Choroid plexus epithelial cell (primary cell): ENCODE data around the gene DHFR.
"Not testable (repeated sequence)": the region's sequence is repeated elsewhere in the genome, so short reads cannot be mapped to it uniquely, and the experiment has no call there.

Source experiments
- DNase-seq: peaks from one replicate; pipeline ENCODE4 v3.0.0-alpha.2; 2010; ENCODE audit warnings: low read depth
- H3K4me3 ChIP-seq: 2 replicates; pipeline ENCODE4 v1.5.1; 2011; ENCODE audit warnings: low read depth, mild to moderate bottlenecking, control low read depth, low read length, moderate library complexity
- TF ChIP-seq, protein P1 (sequence below): conservative IDR thresholded peaks from 2 replicates; pipeline ENCODE4 v1.5.1; 2011; ENCODE audit warnings: low read depth, mild to moderate bottlenecking, control low read depth, inconsistent platforms, low read length, moderate library complexity

DHFR gene

DNA sequence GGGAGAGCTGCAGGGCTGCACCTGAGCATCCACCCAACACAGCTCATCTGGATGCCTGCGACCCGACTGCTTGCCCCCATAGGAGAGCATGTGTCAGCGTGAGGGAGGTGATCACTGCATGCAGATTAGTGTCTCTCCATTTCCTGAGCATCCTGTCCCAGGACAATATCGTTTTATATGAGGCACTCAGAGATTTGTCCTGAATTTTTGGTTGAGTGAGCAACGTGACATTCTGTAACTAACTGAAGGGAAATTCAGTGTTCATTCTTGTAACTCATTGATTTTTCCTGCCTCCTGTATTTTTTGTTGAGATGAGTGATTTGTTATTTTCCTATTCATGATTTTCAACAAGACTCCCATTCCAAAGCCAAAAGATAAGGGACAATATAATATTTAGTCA is 64.0 kb downstream of the DHFR start:
- DNase-seq, result no peak
- TF ChIP-seq, protein P1, sequence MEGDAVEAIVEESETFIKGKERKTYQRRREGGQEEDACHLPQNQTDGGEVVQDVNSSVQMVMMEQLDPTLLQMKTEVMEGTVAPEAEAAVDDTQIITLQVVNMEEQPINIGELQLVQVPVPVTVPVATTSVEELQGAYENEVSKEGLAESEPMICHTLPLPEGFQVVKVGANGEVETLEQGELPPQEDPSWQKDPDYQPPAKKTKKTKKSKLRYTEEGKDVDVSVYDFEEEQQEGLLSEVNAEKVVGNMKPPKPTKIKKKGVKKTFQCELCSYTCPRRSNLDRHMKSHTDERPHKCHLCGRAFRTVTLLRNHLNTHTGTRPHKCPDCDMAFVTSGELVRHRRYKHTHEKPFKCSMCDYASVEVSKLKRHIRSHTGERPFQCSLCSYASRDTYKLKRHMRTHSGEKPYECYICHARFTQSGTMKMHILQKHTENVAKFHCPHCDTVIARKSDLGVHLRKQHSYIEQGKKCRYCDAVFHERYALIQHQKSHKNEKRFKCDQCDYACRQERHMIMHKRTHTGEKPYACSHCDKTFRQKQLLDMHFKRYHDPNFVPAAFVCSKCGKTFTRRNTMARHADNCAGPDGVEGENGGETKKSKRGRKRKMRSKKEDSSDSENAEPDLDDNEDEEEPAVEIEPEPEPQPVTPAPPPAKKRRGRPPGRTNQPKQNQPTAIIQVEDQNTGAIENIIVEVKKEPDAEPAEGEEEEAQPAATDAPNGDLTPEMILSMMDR, result no peak
- no peak overlapping the region for H3K4me3 ChIP-seq

DNA sequence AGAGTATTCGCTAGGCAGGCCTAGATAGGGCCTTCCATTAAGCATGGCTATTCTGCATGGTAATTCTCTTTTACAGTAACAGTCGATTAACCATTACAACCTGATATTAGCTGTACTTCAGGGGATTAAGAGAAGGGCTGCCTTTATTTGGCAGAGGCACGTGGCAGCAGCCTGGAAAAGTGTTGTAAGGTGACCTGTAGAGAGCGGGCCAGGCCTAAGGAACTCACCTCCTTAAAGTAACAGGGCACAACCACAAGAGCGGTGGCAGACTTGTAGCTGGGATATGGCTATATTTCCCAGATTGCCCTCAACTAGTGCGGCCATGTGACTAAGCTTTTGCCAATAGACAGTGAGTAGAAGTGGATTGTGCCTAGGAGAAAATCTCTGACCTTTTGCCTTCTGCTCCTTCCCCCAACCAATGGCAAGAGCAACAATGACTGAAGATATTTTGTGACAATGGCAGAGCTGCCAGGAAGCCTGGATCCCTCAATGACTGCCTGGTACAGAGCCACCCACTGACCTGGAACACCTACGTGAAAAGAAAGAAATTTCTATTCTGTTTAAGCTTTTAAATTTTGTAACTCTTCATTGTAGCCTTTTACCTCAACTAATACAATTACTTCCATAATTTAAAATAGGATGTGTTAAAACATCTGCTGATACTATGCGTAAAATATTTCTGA is 65.8 kb downstream of the DHFR start:
- no peak for DNase-seq
- TF ChIP-seq, protein P1, result no peak
- no peak overlapping the region for H3K4me3 ChIP-seq

DNA sequence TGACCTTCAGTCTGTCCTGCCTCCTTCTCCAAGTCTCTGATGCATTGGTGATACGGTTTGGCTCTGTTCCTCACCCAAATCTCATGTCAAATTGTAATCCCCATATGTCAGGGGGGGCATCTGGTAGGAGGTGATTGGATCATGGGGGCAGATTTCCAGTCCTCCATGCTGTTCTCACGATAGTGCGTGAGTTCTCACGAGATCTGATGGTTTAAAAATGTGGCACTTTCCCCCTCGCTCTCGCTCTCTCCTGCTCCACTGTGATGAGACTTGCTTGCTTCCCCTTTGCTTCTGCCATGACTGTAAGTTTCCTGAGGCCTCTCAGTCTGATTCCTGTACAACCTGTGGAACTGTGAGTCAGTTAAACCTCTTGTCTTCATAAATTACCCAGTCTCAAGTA is 70.0 kb downstream of the DHFR start:
- H3K4me3 ChIP-seq, result no peak overlapping the region
- no peak for DNase-seq
- TF ChIP-seq, protein P1, result no peak

DNA sequence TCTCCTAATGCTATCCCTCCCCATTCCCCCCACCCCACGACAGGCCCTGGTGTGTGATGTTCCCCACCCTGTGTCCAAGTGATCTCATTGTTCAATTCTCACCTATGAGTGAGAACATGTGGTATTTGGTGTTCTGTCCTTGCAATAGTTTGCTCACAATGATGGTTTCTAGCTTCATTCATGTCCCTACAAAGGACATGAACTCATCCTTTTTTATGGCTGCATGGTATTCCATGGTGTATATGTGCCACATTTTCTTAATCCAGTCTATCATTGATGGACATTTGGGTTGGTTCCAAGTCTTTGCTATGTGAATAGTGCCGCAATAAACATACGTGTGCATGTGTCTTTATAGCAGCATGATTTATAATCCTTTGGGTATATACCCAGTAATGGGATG is 74.5 kb downstream of the DHFR start:
- not testable (repeated sequence) for H3K4me3 ChIP-seq, DNase-seq

DNA sequence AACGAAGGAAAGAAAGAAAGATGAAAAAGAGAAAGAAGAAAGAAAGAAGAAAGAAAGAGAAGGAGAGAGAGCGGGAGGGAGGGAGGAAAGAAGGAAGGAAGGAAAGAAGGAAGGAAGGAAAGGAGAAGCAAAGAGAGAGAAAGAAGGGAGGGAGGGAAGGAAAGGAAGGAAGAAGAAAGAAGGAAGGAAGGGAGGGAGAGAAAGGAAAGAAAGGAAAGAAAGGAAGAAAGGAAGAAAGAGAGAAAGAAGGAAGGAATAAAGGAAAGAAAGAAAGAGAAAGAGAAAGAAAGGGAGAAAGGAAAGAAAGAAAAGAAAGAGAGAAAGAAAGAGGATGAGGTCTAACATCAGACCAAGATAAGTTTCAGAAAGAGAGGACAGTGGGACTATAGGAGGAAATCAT is 75.7 kb downstream of the DHFR start:
- H3K4me3 ChIP-seq, result no peak overlapping the region
- DNase-seq, result no peak
- TF ChIP-seq, protein P1, result no peak

DNA sequence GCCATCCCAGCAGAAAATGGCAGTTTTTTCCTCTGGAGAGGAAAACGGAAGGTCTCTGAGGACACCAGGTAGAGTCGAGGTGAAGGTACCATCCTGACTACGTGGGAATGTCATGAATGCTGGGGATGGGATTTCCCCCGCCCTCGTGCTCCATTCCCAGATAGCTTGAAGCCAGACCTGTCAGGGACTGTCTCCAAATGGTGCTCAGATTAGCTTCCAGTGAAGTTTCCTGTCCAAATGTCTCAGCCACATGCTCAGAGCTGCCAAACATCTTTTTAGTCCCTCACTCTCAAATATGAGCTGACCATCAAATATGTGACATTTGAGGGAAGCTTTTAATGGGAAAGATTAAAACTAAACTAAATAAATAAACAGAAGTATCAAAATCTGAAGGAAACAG is 77.1 kb downstream of the DHFR start:
- TF ChIP-seq, protein P1, result no peak
- H3K4me3 ChIP-seq, result no peak overlapping the region
- no peak for DNase-seq

DNA sequence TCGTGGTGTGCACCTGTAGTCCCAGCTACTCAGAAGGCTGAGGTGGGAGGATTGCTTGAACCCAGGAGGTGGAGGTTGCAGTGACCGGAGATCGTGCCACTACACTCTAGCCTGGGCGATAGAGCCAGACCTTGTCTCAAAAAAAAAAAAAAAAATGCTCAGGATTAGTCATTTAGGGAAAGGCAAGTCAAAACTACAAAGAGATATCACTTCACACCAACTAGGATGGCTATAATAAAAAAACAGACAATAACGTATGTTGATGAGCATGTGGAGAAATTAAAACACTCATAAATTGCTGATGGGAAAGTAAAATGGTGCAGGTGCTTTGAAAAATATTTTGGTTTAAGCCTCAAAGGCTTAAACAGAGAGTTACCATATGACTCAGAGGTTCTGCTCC is 78.4 kb downstream of the DHFR start:
- no peak for DNase-seq
- no peak overlapping the region for H3K4me3 ChIP-seq
- TF ChIP-seq, protein P1, result no peak
